Measurements from ENCODE around the gene NCF2.

The NCF2 gene

GRCh38 chr1:183584147-183584546 is 6.1 kb downstream of the NCF2 start:
- DNase-seq: no peak

- peak; percentile 84 to 97 (median 92) for DNase-seq
Observed at GRCh38 chr1:183583466-183583865, 6.8 kb downstream of the NCF2 start.

GRCh38 chr1:183582021-183582713 is 8.1 kb downstream of the NCF2 start:
- no peak for DNase-seq

GRCh38 chr1:183580281-183580682 is 10.0 kb downstream of the NCF2 start:
- DNase-seq: peak; percentile 84 to 95 (median 90)

- DNase-seq: no peak
Observed at GRCh38 chr1:183578856-183579255, 11.4 kb downstream of the NCF2 start.

GRCh38 chr1:183577897-183578465 is 12.3 kb downstream of the NCF2 start:
- DNase-seq: no peak

GRCh38 chr1:183576537-183576936 is 13.7 kb downstream of the NCF2 start:
- DNase-seq: no peak

- no peak for DNase-seq
Observed at GRCh38 chr1:183575606-183576005, 14.7 kb downstream of the NCF2 start.

- no peak for DNase-seq
Observed at GRCh38 chr1:183572721-183573120, 17.5 kb downstream of the NCF2 start.

- DNase-seq: no peak
Observed at GRCh38 chr1:183571678-183572268, 18.5 kb downstream of the NCF2 start.

- no peak for DNase-seq
Observed at GRCh38 chr1:183570451-183570850, 19.8 kb downstream of the NCF2 start.

GRCh38 chr1:183569801-183570200 is 20.5 kb downstream of the NCF2 start:
- DNase-seq: no peak

- no peak for DNase-seq
Observed at GRCh38 chr1:183569141-183569540, 21.1 kb downstream of the NCF2 start.

GRCh38 chr1:183568176-183569021 is 21.9 kb downstream of the NCF2 start:
- DNase-seq: peak; percentile 89 to 97 (median 90)

- peak; percentile 71 to 83 (median 80) for DNase-seq
Observed at GRCh38 chr1:183567584-183567983, 22.7 kb downstream of the NCF2 start.

GRCh38 chr1:183566026-183566425 is 24.2 kb downstream of the NCF2 start:
- DNase-seq: no peak

- DNase-seq: no peak
Observed at GRCh38 chr1:183565261-183565660, 25.0 kb downstream of the NCF2 start.

- no peak for DNase-seq
Observed at GRCh38 chr1:183562701-183563100, 27.6 kb downstream of the NCF2 start.

GRCh38 chr1:183559061-183559460 is 31.2 kb downstream of the NCF2 start:
- DNase-seq: no peak

- peak in 3 of 4 experiments; percentile 24 to 47 (median 36) for DNase-seq
Observed at GRCh38 chr1:183554577-183554976, 35.7 kb downstream of the NCF2 start.

GRCh38 chr1:183553764-183554163 is 36.5 kb downstream of the NCF2 start:
- no peak for DNase-seq

- no peak for DNase-seq
Observed at GRCh38 chr1:183553331-183553730, 36.9 kb downstream of the NCF2 start.

GRCh38 chr1:183552891-183553290 is 37.4 kb downstream of the NCF2 start:
- DNase-seq: peak in 1 of 4 experiments; percentile 32
